Hepatocyte (in vitro differentiated cells): ENCODE results near the gene SLC16A1.

ENCODE experiments used
- EZH2 ChIP-seq: fragments of 200-600 bp; sonication (generic); IDR thresholded peaks from 2 replicates; pipeline ENCODE4 v1.6.1; 2016; ENCODE audit warnings: antibody characterized with exemption, mild to moderate bottlenecking, borderline replicate concordance
- TF ChIP-seq, protein P1 (sequence below): fragments of 200-600 bp; sonication (generic); IDR thresholded peaks from 2 replicates; pipeline ENCODE4 v1.5.1; 2016; ENCODE audit warnings: antibody characterized with exemption, mild to moderate bottlenecking; ENCODE audit not compliant: poor library complexity

DNA sequence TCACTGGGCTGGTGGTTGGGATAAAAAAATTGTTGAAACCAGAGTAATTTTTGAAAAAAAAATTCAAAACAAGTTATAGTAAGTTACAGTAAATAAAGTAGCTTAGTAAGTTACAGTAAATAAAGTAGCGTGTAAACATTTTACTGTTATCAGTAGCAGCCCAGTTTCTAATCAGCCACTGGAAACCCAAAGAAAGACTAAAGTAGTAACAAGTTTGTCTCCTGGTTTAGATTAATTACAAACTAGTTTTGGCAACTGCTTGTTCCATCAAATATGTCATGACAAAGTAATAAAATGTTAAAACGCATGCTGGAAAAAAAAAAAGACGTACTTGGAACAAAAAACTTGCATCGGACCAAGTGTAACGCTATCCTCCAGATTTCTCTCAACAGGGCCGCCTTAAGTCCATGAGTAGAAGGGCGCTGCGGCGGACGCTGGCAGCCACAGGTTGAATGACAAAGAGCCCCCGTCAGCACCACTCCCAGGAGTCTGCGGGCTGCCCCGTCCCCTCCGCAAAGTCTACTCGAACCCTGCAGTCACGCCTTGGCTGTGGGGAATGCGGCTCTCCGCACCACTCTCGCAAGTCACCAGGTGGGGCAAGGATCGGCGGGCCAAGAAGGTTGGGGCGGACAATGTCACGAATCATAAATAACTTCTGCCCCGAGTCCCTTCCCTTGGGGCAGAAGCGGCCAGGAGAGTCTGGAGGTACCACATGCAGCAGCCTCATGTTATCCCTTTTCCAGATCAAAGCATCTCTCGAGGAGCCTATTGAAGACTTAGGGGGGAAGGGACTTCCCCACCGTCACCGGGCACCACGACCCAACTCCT, 837 bp downstream of the SLC16A1 start:
- TF ChIP-seq, protein P1, sequence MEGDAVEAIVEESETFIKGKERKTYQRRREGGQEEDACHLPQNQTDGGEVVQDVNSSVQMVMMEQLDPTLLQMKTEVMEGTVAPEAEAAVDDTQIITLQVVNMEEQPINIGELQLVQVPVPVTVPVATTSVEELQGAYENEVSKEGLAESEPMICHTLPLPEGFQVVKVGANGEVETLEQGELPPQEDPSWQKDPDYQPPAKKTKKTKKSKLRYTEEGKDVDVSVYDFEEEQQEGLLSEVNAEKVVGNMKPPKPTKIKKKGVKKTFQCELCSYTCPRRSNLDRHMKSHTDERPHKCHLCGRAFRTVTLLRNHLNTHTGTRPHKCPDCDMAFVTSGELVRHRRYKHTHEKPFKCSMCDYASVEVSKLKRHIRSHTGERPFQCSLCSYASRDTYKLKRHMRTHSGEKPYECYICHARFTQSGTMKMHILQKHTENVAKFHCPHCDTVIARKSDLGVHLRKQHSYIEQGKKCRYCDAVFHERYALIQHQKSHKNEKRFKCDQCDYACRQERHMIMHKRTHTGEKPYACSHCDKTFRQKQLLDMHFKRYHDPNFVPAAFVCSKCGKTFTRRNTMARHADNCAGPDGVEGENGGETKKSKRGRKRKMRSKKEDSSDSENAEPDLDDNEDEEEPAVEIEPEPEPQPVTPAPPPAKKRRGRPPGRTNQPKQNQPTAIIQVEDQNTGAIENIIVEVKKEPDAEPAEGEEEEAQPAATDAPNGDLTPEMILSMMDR, result no peak
- TF ChIP-seq EZH2, result no peak
